GM19328 (cell line): ENCODE data around the gene ZC3H8.
"Not testable (repeated sequence)": the region's sequence is repeated elsewhere in the genome, so short reads cannot be mapped to it uniquely, and the experiment has no call there.

Source experiments
- ATAC-seq: cut with Tn5 transposase; IDR thresholded peaks from one replicate; pipeline ENCODE4 v1.9.1; 2021; ENCODE audit warnings: mild to moderate bottlenecking, moderate library complexity; ENCODE audit not compliant: unreplicated experiment

Gene ZC3H8

DNA sequence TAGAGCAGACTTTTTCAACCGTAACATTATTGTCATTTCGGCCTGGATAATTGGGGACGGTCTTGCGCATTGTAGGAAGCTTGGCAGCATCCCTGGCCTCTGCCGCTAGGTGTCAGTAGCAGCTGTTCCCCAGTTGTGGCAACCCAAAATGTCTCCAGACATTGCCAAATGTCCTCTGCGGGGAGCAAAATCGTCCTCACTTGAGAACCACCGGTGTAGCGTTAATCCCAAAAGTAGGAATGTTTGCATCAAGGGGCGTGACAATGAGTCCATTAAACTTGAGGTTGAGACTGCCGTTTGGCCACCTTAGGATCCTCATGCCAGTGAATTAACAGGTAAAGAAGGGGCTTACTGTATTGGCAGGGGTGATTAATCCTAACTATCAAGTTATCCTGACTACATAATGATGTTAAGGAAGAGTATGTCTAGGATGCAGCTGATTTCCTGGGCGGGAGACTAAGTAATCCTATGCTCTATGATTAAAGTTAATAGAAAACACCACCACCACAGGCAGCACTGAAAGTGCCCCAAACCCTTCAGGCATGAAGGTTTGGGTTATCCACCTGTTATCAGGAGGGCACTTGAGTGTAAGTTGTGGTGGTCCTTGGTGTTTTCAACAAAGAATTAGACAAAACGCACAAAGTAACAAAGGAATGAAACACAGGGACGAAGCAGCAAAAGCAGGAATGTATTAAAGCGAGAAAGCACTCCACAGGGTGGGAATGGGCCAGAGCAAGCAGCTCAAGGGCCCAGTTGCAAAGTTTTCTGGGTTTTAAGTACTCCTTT is 4.9 kb upstream of the ZC3H8 start:
- ATAC-seq = no peak

- ATAC-seq = no peak
Measured at GRCh38 chr2:112257575-112257974, 2.7 kb upstream of the ZC3H8 start.

GRCh38 chr2:112256654-112257053 is 1.8 kb upstream of the ZC3H8 start:
- ATAC-seq = no peak

GRCh38 chr2:112255875-112256274 is 1.0 kb upstream of the ZC3H8 start:
- ATAC-seq = no peak

DNA sequence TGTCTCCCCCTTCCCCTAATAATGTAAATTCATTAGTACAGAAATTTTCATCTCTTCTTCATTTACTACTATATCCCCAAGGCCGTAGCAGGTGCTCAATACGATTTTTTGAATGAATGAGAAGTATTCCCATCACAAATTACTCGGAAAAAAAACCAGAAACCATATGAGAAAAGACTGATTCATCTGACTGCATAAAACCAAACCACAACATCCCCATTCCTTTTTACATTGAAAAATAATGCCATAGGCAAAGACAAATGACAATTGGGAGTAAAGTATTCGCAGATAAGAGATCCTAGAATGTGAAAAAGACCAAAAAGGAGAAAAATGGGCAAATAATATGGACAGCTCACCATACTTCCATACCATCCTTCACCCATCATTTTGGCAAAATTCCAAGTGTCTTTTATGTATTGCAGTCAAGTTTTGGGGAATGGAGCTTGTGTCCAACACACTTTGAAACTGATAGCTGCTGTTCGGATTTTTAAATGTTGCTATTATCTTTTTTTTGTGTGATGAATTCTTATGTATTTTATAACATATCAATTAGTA is 1.5 kb downstream of the ZC3H8 start:
- ATAC-seq = no peak

GRCh38 chr2:112251271-112251670 is 3.6 kb downstream of the ZC3H8 start:
- no peak for ATAC-seq

- ATAC-seq = no peak
Measured at GRCh38 chr2:112244854-112245253, 10.0 kb downstream of the ZC3H8 start.

- ATAC-seq = no peak
Measured at GRCh38 chr2:112243233-112243632, 11.6 kb downstream of the ZC3H8 start.

DNA sequence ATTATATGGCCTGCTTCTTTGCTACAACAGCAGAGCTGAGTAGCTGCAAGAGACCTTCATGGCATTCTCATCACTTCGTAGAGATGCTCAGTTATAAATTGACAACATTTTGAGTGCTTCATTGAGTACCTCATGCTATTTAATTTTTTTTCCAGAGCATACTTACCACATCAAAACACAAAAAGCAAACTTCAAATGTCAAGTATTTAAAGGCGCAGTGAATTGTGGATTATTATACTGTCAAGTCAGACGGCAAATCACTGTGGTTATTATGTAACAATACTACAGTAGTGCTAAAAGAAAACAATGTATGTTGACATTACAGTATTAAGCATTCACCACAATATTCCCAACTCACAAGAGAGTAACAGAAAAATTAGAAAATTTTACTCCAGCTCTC is 12.5 kb downstream of the ZC3H8 start:
- no peak for ATAC-seq

DNA sequence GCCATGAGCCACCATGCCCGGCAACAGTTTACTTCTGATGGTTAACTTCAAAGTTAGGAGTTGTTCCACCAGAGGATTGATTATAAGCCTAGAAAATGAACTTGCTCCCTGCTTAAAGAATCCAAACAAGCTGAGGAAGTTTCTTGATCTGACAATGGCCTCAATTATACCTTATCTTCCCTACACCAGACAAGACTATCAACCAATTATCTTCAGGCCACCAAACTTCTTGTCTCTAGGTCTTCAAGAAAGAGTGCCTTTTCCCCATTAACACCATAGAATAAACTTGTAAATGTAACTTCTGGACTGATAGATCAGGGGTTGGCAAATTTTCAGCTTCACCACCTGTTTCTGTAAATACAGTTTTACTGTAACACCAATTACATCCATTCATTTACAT is 15.0 kb downstream of the ZC3H8 start:
- no peak for ATAC-seq

- ATAC-seq = no peak
Measured at GRCh38 chr2:112230371-112230770, 24.5 kb downstream of the ZC3H8 start.

GRCh38 chr2:112229348-112229747 is 25.5 kb downstream of the ZC3H8 start:
- ATAC-seq = no peak

DNA sequence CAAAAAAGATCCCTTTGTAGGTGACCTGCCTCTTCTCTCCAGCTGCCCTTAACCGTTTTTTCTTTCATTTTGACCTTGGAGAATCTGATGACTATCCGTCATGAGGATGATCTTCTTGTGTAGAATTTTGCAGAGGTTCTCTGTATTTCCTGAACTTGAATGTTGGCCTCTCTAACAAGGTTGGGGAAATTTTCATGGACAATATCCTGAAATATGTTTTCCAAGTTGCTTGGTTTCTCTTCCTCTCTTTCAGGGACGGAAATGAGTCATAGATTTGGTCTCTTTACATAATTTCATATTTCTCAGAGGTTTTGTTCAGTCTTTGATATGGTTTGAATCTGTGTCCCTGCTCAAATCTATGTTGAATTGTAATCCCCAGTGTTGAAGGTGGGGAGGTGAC is 34.0 kb downstream of the ZC3H8 start:
- ATAC-seq = no peak

GRCh38 chr2:112220186-112220585 is 34.7 kb downstream of the ZC3H8 start:
- no peak for ATAC-seq

GRCh38 chr2:112217854-112218253 is 37.0 kb downstream of the ZC3H8 start:
- ATAC-seq = no peak

GRCh38 chr2:112216167-112216566 is 38.7 kb downstream of the ZC3H8 start:
- no peak for ATAC-seq

- not testable (repeated sequence) for ATAC-seq
Measured at GRCh38 chr2:112207905-112208304, 46.9 kb downstream of the ZC3H8 start.

GRCh38 chr2:112204411-112204810 is 50.4 kb downstream of the ZC3H8 start:
- ATAC-seq = no peak

DNA sequence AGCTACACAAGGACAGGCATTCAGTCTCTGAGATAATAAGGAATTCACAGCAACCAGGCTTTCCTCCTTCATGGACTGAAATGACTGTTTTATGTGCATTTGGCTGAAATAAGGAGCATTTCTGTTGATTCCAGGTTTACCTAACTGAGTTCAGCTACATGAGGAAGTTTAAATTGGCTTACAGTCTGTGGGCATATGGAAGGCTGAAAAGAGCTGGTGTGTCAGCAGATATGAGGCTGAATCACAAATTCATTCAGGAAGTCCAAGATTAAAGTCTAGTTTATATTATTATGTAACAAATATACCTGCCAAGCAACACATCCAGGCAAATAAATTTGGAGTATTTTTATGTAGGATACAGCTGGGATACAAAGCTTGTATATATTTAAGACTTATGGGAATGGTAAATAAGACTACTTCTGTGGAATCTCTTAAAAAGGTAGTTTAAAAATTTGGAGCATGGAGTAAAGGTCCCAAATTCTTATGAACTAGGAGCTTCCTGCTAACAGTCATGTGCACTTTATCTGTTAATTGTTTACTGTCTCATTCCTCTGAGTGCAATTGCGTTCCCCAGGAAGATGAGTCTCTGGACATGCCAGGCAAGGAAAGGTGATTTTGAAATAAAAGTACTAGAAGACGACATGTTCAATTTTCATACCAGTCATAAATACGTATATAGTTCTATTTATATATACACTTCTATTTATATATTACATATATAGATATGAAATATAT is 53.0 kb downstream of the ZC3H8 start:
- ATAC-seq = no peak

GRCh38 chr2:112199188-112199587 is 55.7 kb downstream of the ZC3H8 start:
- no peak for ATAC-seq

DNA sequence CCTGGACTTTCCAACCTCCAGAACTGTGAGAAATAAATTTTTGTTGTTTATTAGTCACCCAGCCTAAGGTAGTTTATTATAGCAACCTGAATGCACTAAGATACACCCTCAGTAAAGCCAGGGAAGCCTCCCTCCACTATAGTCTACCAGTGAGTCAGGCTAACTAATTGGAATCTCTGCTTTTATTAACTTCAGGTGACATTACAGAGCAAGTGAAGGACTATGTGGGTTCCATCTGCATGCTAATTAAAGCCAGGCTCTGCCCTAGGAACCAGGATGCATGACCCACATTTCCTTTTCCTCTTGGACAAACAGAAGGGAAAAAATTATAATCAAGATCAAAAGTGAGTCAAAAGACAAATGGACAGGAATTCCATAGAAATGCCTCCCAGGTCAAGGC is 56.1 kb downstream of the ZC3H8 start:
- no peak for ATAC-seq

- ATAC-seq = no peak
Measured at GRCh38 chr2:112197868-112198267, 57.0 kb downstream of the ZC3H8 start.
